Measurements from ENCODE around the gene INTS13.
"Not testable (repeated sequence)": the region's sequence is repeated elsewhere in the genome, so short reads cannot be mapped to it uniquely, and the experiment has no call there.

DNA sequence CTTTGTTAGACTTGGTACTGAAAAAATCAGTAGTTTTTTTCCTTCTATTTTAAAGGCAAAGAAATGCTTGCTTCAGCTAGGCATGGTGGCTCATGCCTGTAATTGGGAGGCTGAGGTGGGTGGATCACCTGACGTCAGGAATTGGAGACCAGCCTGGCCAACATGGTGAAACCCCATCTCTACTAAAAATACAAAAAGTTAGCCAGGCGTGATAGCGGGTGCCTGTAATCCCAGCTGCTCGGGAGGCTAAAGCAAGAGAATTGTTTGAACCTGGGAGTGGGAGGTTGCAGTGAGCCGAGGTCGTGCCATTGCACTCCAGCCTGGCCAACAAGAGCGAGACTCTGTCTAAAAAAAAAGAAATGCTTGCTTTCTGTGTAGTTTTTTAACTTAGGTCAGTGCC is 23.6 kb upstream of the INTS13 start:
- TF ChIP-seq, protein P1, sequence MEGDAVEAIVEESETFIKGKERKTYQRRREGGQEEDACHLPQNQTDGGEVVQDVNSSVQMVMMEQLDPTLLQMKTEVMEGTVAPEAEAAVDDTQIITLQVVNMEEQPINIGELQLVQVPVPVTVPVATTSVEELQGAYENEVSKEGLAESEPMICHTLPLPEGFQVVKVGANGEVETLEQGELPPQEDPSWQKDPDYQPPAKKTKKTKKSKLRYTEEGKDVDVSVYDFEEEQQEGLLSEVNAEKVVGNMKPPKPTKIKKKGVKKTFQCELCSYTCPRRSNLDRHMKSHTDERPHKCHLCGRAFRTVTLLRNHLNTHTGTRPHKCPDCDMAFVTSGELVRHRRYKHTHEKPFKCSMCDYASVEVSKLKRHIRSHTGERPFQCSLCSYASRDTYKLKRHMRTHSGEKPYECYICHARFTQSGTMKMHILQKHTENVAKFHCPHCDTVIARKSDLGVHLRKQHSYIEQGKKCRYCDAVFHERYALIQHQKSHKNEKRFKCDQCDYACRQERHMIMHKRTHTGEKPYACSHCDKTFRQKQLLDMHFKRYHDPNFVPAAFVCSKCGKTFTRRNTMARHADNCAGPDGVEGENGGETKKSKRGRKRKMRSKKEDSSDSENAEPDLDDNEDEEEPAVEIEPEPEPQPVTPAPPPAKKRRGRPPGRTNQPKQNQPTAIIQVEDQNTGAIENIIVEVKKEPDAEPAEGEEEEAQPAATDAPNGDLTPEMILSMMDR (IDR thresholded peaks at IDR 0.05; ENCODE audit: extremely low read depth in 1 of 2, insufficient read depth in 1 of 2, low read depth in 1 of 2, low read length in 2 of 2), result not testable (repeated sequence)
- TF ChIP-seq, protein P2, sequence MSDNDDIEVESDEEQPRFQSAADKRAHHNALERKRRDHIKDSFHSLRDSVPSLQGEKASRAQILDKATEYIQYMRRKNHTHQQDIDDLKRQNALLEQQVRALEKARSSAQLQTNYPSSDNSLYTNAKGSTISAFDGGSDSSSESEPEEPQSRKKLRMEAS (IDR thresholded peaks at IDR 0.05; ENCODE audit: insufficient read depth, insufficient read length), result not testable (repeated sequence)

Data from endothelial cell of umbilical vein (primary cell).